ENCODE data around the gene CEBPE.

CEBPE gene

GRCh38 chr14:23080474-23080873 lies 38.6 kb downstream of the CEBPE start:
- no peaks in the 10 kb centered on the region for H3K9me3 ChIP-seq (ENCODE audit: severe bottlenecking)
- no peak for TF ChIP-seq CTCF (IDR thresholded peaks at IDR 0.05; ENCODE audit: low read depth, low read length)
- no peak for DNase-seq
- H3K36me3 ChIP-seq = peaks cover 97% of the 10 kb centered on the region
- H3K27ac ChIP-seq = no peak overlapping the region
- H3K27me3 ChIP-seq (ENCODE audit: insufficient read depth, low read depth, severe bottlenecking) = no peaks in the 10 kb centered on the region
- H3K4me3 ChIP-seq (ENCODE audit: low read depth, low read length) = no peak overlapping the region

- no peaks in the 10 kb centered on the region for H3K9me3 ChIP-seq (ENCODE audit: severe bottlenecking)
- no peak overlapping the region for H3K27ac ChIP-seq
- H3K4me3 ChIP-seq (ENCODE audit: low read depth, low read length) = no peak overlapping the region
- no peaks in the 10 kb centered on the region for H3K27me3 ChIP-seq (ENCODE audit: insufficient read depth, low read depth, severe bottlenecking)
- no peak for DNase-seq
- H3K36me3 ChIP-seq = peaks cover 93% of the 10 kb centered on the region
- TF ChIP-seq CTCF (IDR thresholded peaks at IDR 0.05; ENCODE audit: low read depth, low read length) = no peak
Measured at GRCh38 chr14:23079716-23080115, 39.3 kb downstream of the CEBPE start.

GRCh38 chr14:23078692-23079116 lies 40.4 kb downstream of the CEBPE start:
- TF ChIP-seq CTCF (IDR thresholded peaks at IDR 0.05; ENCODE audit: low read depth, low read length) = no peak
- DNase-seq = peak; percentile 54
- H3K36me3 ChIP-seq = peaks cover 94% of the 10 kb centered on the region
- H3K27me3 ChIP-seq (ENCODE audit: insufficient read depth, low read depth, severe bottlenecking) = no peaks in the 10 kb centered on the region
- H3K9me3 ChIP-seq (ENCODE audit: severe bottlenecking) = no peaks in the 10 kb centered on the region
- no peak overlapping the region for H3K27ac ChIP-seq
- H3K4me3 ChIP-seq (ENCODE audit: low read depth, low read length) = no peak overlapping the region

- no peaks in the 10 kb centered on the region for H3K9me3 ChIP-seq (ENCODE audit: severe bottlenecking)
- H3K27me3 ChIP-seq (ENCODE audit: insufficient read depth, low read depth, severe bottlenecking) = no peaks in the 10 kb centered on the region
Measured at GRCh38 chr14:23077962-23078361, 41.1 kb downstream of the CEBPE start.

GRCh38 chr14:23076785-23077408 lies 42.2 kb downstream of the CEBPE start:
- DNase-seq = no peak
- peaks cover 86% of the 10 kb centered on the region for H3K36me3 ChIP-seq

More at GRCh38 chr14:23077962-23078361, 41.1 kb downstream of the CEBPE start:
- TF ChIP-seq CTCF (IDR thresholded peaks at IDR 0.05; ENCODE audit: low read depth, low read length) = no peak
- Histone ChIP-seq H3K27ac (peak overlapping the region; percentile 13; the same call in 1 of the 2 replicates), H3K4me3 (ENCODE audit: low read depth, low read length) (no peak overlapping the region), H3K36me3 (peaks cover 91% of the 10 kb centered on the region)
- no peak for DNase-seq

More at GRCh38 chr14:23076785-23077408, 42.2 kb downstream of the CEBPE start:
- TF ChIP-seq CTCF (IDR thresholded peaks at IDR 0.05; ENCODE audit: low read depth, low read length) = peak; percentile 40
- Histone ChIP-seq H3K4me3 (ENCODE audit: low read depth, low read length) (no peak overlapping the region), H3K27ac (no peak overlapping the region), H3K27me3 (ENCODE audit: insufficient read depth, low read depth, severe bottlenecking) (no peaks in the 10 kb centered on the region), H3K9me3 (ENCODE audit: severe bottlenecking) (no peaks in the 10 kb centered on the region)

Measured in WERI-Rb-1 (cell line).